T-helper 22 cell (primary cell): ENCODE measurements around the gene LZIC.

Source experiments
- DNase-seq: peaks from one replicate; pipeline ENCODE4 v3.0.0-alpha.2; 2020; ENCODE audit warnings: low read depth

The LZIC gene

DNA sequence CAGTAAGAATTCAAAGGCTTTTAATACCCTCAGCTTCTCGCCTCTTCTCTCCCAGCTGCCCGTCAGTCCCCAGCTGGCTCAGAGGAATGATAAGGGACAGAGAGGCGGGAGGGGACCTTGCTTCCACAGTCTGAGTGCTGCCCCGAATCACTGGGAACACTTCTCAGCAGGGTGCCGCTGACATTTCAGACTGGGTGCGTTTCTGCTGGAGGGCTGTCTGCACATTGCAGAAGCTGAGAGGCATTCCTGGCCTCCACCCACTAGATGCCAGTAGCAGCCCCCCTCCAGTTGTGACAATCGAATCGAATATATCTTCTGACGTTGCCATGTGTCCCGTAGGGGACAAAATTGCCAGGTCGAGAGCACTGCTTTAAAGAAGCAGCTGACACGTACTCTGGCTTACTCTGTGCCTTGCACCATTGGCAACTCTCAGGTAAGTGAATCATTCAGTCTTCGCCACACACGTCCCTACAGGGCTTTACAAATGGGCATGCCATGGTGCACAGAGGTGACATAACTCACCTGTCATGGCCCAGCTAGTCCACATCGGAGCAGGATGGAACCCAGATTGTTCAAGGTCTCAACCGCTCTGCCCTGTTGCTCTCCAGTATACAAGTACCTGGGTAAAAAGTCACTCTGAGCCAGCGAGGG lies 57.0 kb downstream of the LZIC start:
- no peak for DNase-seq

DNA sequence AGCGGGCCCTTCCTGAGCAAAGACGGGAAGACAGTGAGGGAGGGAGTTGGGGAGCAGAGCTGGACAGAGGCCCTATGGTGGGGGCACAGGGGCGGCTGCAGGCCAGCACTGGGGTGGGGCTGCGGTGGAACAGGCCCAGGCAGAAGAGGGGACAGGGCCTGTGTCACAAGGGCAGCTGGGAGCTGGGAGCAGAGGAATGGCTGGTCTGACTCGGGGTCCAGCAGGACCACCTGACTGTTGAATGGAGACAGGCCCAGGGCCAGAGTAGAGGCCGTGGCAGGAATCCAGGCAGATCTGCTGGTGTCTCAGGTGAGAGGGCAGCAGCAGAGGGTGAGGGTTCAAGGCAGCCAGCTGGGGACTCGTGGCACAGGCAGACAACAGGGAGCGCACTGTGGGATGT lies 58.4 kb downstream of the LZIC start:
- no peak for DNase-seq

DNA sequence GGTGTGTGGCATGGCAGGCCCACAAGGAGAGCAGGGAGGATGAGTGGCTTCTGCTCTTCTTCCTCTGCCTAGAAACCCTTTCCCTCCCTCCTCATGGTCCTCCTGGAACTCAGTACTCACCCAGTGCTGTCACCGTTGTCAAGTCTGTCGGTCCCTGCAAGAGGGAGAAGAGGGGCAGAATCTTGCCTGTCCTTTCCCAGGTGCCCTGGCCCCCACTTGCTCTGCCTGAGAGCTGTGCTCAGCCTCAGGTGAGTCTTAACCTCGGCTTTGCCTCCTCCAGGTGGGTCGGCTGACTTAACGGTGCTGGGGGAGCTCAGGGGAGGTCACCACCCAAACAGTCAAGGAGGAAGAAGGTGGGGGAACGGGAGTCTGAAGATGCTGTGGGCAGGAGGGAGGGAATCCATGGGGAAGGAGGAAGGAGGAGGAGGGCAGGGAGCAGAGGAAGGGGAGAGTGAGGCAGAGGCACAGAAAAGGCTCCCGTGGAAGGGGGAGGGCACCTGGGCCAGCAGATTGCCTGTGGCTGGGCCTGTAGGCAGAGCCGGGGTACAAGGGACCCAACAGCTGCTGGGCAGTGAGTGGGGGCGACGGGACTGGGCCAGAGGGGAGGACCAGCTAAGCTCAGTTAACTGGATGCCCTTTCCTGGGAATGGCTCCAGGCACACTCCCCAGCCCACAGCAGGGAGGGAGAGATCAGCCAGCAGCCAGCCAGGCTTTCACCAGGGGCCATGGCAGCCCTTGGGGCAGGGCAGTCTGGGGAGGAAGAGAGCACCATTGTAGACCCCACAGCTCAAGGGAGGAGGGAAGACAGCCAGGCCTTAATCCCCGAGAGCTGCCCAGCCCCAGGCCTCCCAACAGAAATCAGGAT lies 59.4 kb downstream of the LZIC start:
- no peak for DNase-seq

DNA sequence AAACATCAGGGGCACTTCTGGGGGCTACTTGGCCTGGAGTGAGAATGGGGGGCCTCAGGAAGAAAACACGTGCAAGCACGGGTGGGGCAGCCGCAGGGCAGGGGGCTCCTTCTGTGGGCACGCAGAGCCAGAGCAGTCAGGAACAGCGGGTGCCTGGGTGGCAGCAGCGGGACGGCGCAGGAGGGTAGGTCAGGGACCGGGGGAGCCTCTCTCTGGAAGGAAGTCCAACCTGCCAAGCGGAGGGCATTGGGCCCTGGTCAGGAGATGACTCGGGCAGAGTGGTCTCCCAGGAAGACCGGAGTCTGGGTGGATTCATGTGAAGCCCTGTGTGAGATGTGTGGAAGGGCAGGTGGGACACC lies 60.3 kb downstream of the LZIC start:
- DNase-seq, result no peak

DNA sequence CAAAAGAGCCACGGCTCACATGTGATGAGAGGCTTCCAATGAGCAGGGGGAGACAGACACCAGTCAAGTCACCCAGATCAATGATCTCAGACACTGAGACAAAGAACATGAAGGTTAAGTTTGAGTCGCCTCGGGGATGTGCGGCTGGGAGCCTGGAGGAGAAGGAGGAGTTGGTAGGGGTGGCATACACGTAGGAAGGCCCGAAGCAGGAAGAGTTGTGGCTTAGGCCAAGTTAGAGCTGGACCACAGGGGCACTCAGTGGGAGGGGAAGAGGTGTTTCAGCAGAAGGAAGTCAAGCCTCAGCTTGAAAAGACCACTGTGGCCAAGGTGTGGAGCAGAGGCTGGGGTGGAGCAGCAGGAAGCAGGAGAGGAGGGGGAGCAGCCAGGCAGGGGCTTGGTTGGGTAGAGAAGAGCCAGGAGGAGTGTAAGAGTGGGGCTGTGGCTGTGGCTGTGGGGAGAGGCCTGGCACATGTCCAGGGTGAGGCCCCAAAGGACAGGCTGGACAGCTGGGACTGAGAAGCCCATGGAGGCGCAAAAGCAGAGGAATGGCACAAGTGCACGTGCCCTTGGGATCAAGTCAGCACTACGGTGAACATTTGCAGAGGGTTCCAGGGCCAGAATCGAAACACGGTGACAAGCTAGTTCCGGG lies 60.8 kb downstream of the LZIC start:
- DNase-seq, result no peak

DNA sequence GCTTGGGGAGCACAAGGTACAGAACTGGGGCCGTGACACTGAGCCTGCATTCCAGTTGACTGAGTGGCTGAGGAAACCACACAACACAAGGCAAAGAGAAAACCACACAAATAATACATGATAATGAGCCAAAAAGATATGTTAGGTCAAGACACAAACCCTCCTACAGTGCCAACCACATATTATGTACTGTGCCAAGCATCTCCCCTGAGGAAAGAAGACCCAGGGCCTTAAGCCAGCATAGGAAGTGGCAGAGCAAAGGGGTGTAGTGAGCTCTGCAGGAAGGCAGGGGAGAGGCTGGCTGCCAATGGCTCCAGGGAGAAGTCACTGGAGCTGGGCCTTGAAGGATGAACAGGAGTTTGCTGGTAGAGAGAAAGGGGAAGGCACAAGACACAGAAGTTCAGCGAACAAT lies 61.3 kb downstream of the LZIC start:
- DNase-seq, result no peak
